H9 (cell line): ENCODE results near the gene RGS9. TPM values are rescaled to one million over a fixed set of nuclear protein-coding genes. Genes with fewer than 3 reads are reported as not detected.

ENCODE experiments used
- DNase-seq: peaks from one replicate; pipeline ENCODE4 v3.0.0-alpha.2; 2017
- H2AFZ ChIP-seq: one replicate; pipeline ENCODE4 v1.6.1; 2013; ENCODE audit warnings: mild to moderate bottlenecking, low read length, control low read depth, moderate library complexity
- H2AK5ac ChIP-seq: 2 replicates; pipeline ENCODE4 v1.6.1; 2013; ENCODE audit warnings: low read length, control low read depth, mixed read lengths; ENCODE audit not compliant: insufficient read length
- H2BK120ac ChIP-seq: one replicate; pipeline ENCODE4 v1.6.1; 2013; ENCODE audit warnings: low read depth, mild to moderate bottlenecking, low read length, control low read depth, inconsistent platforms; ENCODE audit not compliant: poor library complexity, severe bottlenecking
- H2BK12ac ChIP-seq: 2 replicates; pipeline ENCODE4 v1.6.1; 2013; ENCODE audit warnings: low read length, control low read depth, mixed read lengths, low read depth; ENCODE audit not compliant: insufficient read length
- H2BK15ac ChIP-seq: 2 replicates; pipeline ENCODE4 v1.6.1; 2013; ENCODE audit warnings: low read depth, low read length, control low read depth
- H2BK20ac ChIP-seq: one replicate; pipeline ENCODE4 v1.6.1; 2013; ENCODE audit warnings: low read depth, mild to moderate bottlenecking, low read length, control low read depth, inconsistent platforms; ENCODE audit not compliant: poor library complexity, severe bottlenecking
- H2BK5ac ChIP-seq: 2 replicates; pipeline ENCODE4 v1.6.1; 2013; ENCODE audit warnings: low read length, control low read depth, mixed read lengths; ENCODE audit not compliant: insufficient read length
- H3K14ac ChIP-seq: 2 replicates; pipeline ENCODE4 v1.6.1; 2013; ENCODE audit warnings: low read length, control low read depth; ENCODE audit not compliant: insufficient read depth
- H3K18ac ChIP-seq: 2 replicates; pipeline ENCODE4 v1.6.1; 2013; ENCODE audit warnings: low read depth, mild to moderate bottlenecking, mixed read lengths, low read length, control low read depth; ENCODE audit not compliant: insufficient read length
- H3K23ac ChIP-seq: 2 replicates; pipeline ENCODE4 v1.6.1; 2013; ENCODE audit warnings: low read length, control low read depth, mixed read lengths, low read depth; ENCODE audit not compliant: insufficient read length
- H3K23me2 ChIP-seq: 2 replicates; pipeline ENCODE4 v1.6.1; 2013; ENCODE audit warnings: low read depth, mild to moderate bottlenecking, mixed read lengths, low read length, control low read depth; ENCODE audit not compliant: insufficient read length, poor library complexity, severe bottlenecking
- H3K27ac ChIP-seq: 2 replicates; pipeline ENCODE4 v1.5.1; 2013; ENCODE audit warnings: low read length, control low read depth, mixed read lengths, low read depth; ENCODE audit not compliant: insufficient read length
- H3K27me3 ChIP-seq: 2 replicates; pipeline ENCODE4 v1.6.1; 2013; ENCODE audit warnings: low read length, control low read depth, inconsistent platforms; ENCODE audit not compliant: insufficient read depth
- H3K4ac ChIP-seq: 2 replicates; pipeline ENCODE4 v1.6.1; 2013; ENCODE audit warnings: low read depth, mild to moderate bottlenecking, control low read depth, inconsistent platforms, low read length, moderate library complexity
- H3K4me1 ChIP-seq: 2 replicates; pipeline ENCODE4 v1.6.1; 2013; ENCODE audit warnings: low read length, control low read depth, inconsistent platforms; ENCODE audit not compliant: insufficient read depth
- H3K4me2 ChIP-seq: 2 replicates; pipeline ENCODE4 v1.6.1; 2013; ENCODE audit warnings: low read length, control low read depth, mixed read lengths; ENCODE audit not compliant: insufficient read length, insufficient read depth
- H3K56ac ChIP-seq: 2 replicates; pipeline ENCODE4 v1.6.1; 2013; ENCODE audit warnings: low read depth, mild to moderate bottlenecking, mixed read lengths, low read length, control low read depth; ENCODE audit not compliant: insufficient read length
- H3K79me1 ChIP-seq: 2 replicates; pipeline ENCODE4 v1.6.1; 2013; ENCODE audit warnings: low read depth, mild to moderate bottlenecking, moderate library complexity, low read length, control low read depth, inconsistent platforms; ENCODE audit not compliant: insufficient read depth, poor library complexity, severe bottlenecking
- H3K79me2 ChIP-seq: 2 replicates; pipeline ENCODE4 v1.6.1; 2013; ENCODE audit warnings: low read length, control low read depth, inconsistent platforms; ENCODE audit not compliant: insufficient read depth
- H3K9ac ChIP-seq: 2 replicates; pipeline ENCODE4 v1.6.1; 2013; ENCODE audit warnings: low read length, control low read depth, mixed read lengths; ENCODE audit not compliant: insufficient read length; ENCODE audit errors: extremely low read depth
- H3K9me3 ChIP-seq: one replicate; pipeline ENCODE4 v1.6.1; 2013; ENCODE audit warnings: low read depth, low read length, inconsistent platforms; ENCODE audit not compliant: control insufficient read depth
- H3T11ph ChIP-seq: one replicate; pipeline ENCODE4 v1.6.1; 2013; ENCODE audit warnings: mild to moderate bottlenecking, low read length, control low read depth, inconsistent platforms
- H4K20me1 ChIP-seq: one replicate; pipeline ENCODE4 v1.6.1; 2013; ENCODE audit not compliant: control insufficient read depth, insufficient read length, insufficient read depth
- H4K5ac ChIP-seq: 2 replicates; pipeline ENCODE4 v1.6.1; 2013; ENCODE audit warnings: low read depth, mild to moderate bottlenecking, mixed read lengths, low read length, control low read depth; ENCODE audit not compliant: insufficient read length
- H4K8ac ChIP-seq: replicated peaks from 2 replicates; pipeline ENCODE4 v1.6.1; 2013; ENCODE audit warnings: low read length, control low read depth, mixed read lengths, low read depth; ENCODE audit not compliant: insufficient read length
- H4K91ac ChIP-seq: 2 replicates; pipeline ENCODE4 v1.6.1; 2013; ENCODE audit warnings: low read depth, mild to moderate bottlenecking, moderate library complexity, mixed read lengths, low read length, control low read depth; ENCODE audit not compliant: insufficient read length
- H3K27ac Mint-ChIP-seq, 3 experiments: 2 replicates in 2 of 3; 3 replicates in 1 of 3; pipeline ENCODE4 v1.8.0; 2020 to 2021; ENCODE audit warnings: mixed read lengths in 3 of 3, mild to moderate bottlenecking in 1 of 3, moderate library complexity in 1 of 3
- H3K27me3 Mint-ChIP-seq: 2 replicates; pipeline ENCODE4 v1.8.0; 2021; ENCODE audit warnings: low read depth, mild to moderate bottlenecking, moderate library complexity, mixed read lengths
- H3K36me3 Mint-ChIP-seq, 3 experiments: 2 replicates in 2 of 3; 3 replicates in 1 of 3; pipeline ENCODE4 v1.8.0; 2020 to 2021; ENCODE audit warnings: low read depth in 3 of 3, mixed read lengths in 3 of 3; ENCODE audit not compliant: insufficient read depth in 1 of 3
- H3K4me1 Mint-ChIP-seq, 2 experiments: 2 replicates each; pipeline ENCODE4 v1.8.0; 2020; ENCODE audit warnings: mixed read lengths in 2 of 2
- H3K4me3 Mint-ChIP-seq, 2 experiments: 2 replicates in 1 of 2; 3 replicates in 1 of 2; pipeline ENCODE4 v1.8.0; 2020 to 2021; ENCODE audit warnings: mild to moderate bottlenecking in 2 of 2, mixed read lengths in 2 of 2, moderate library complexity in 1 of 2
- H3K9me3 Mint-ChIP-seq, 2 experiments: 2 replicates in 1 of 2; 3 replicates in 1 of 2; pipeline ENCODE4 v1.8.0; 2020; ENCODE audit warnings: mild to moderate bottlenecking in 2 of 2, mixed read lengths in 2 of 2, moderate library complexity in 1 of 2
- WGBS: extraction: QIAGEN DNeasy Blood & Tissue Kit; methylation state at CpG from one replicate; pipeline ENCODE4 v1.1.7; 2013; ENCODE audit warnings: missing lambda C conversion rate, low lambda C conversion rate, mixed read lengths; ENCODE audit not compliant: insufficient read length; ENCODE audit errors: extremely low coverage; 5-methylcytosine and 5-hydroxymethylcytosine counted together
- total RNA-seq: library from RNA; stranded (reverse); gene quantifications from 2 replicates; pipeline ENCODE4 v1.2.1, GENCODE V29; 2021
- TF ChIP-seq, protein P1 (sequence below): fragments of 200-600 bp; sonication (generic); conservative IDR thresholded peaks from 3 replicates; pipeline ENCODE4 v1.8.0; 2021; ENCODE audit warnings: antibody characterized with exemption, mild to moderate bottlenecking

Gene RGS9
- total RNA-seq, 1 experiment from 2014 or later = 12.0 TPM

DNA sequence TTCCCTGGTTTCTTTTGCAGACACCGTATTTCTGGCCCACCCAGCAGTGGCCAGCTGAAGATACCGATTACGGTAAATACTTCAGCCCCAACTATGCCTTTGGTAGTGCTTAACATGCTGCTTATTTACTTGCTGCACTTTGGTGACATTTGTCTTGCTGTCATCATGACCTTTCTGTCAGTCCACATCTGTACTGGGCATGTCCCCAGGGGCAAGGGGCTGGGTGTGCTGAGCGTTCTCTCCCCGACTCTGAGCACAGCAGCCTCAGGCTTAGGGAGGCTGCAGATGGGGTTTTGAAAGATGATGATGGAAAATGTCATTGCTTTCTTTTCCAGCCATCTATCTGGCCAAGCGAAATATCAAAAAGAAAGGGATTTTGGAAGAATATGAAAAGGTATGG lies 23.3 kb downstream of the RGS9 start:
- no peaks in the 10 kb centered on the region; a peak in 1 of 7 replicates for H3K36me3 Mint-ChIP-seq
- H2AFZ ChIP-seq = no peak overlapping the region
- TF ChIP-seq, protein P1, sequence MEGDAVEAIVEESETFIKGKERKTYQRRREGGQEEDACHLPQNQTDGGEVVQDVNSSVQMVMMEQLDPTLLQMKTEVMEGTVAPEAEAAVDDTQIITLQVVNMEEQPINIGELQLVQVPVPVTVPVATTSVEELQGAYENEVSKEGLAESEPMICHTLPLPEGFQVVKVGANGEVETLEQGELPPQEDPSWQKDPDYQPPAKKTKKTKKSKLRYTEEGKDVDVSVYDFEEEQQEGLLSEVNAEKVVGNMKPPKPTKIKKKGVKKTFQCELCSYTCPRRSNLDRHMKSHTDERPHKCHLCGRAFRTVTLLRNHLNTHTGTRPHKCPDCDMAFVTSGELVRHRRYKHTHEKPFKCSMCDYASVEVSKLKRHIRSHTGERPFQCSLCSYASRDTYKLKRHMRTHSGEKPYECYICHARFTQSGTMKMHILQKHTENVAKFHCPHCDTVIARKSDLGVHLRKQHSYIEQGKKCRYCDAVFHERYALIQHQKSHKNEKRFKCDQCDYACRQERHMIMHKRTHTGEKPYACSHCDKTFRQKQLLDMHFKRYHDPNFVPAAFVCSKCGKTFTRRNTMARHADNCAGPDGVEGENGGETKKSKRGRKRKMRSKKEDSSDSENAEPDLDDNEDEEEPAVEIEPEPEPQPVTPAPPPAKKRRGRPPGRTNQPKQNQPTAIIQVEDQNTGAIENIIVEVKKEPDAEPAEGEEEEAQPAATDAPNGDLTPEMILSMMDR = no peak
- H3K9me3 ChIP-seq = no peaks in the 10 kb centered on the region
- H2BK5ac ChIP-seq = no peak overlapping the region
- peaks cover 15 to 16% of the 10 kb centered on the region in 2 experiments for H3K4me1 Mint-ChIP-seq
- DNase-seq = no peak
- H3K18ac ChIP-seq = no peak overlapping the region
- no peak overlapping the region for H2BK15ac ChIP-seq
- H3T11ph ChIP-seq = no peak overlapping the region
- no peaks in the 10 kb centered on the region for H3K79me1 ChIP-seq
- no peak overlapping the region for H3K56ac ChIP-seq
- no peak overlapping the region for H3K27ac ChIP-seq
- no peak overlapping the region for H2AK5ac ChIP-seq
- WGBS = no CpG with 5 or more reads among the region's 6 CpGs
- H3K9ac ChIP-seq = no peak overlapping the region
- no peaks in the 10 kb centered on the region for H3K27me3 Mint-ChIP-seq
- H3K14ac ChIP-seq = no peak overlapping the region
- H2BK20ac ChIP-seq = no peak overlapping the region
- no peaks in the 10 kb centered on the region for H3K27me3 ChIP-seq
- no peak overlapping the region for H3K23ac ChIP-seq
- H4K8ac ChIP-seq = no peak overlapping the region
- H2BK12ac ChIP-seq = no peak overlapping the region
- no peaks in the 10 kb centered on the region for H4K20me1 ChIP-seq
- H3K4me1 ChIP-seq = peaks cover 3% of the 10 kb centered on the region; the same call in 1 of the 2 replicates
- no peaks in the 10 kb centered on the region for H3K23me2 ChIP-seq
- H4K5ac ChIP-seq = no peak overlapping the region
- no peaks in the 10 kb centered on the region for H3K79me2 ChIP-seq
- no peak overlapping the region for H3K4ac ChIP-seq
- H3K4me2 ChIP-seq = no peak overlapping the region
- no peak overlapping the region for H4K91ac ChIP-seq
- no peak overlapping the region for H2BK120ac ChIP-seq
- H3K4me3 Mint-ChIP-seq = no peak overlapping the region
- no peaks in the 10 kb centered on the region for H3K9me3 Mint-ChIP-seq
- 0 out of 7 replicates have a peak overlapping the region, but pooled peaks of 1 of the 3 experiments have one; percentile 15 for H3K27ac Mint-ChIP-seq
